Activated effector memory CD4-positive, alpha-beta T cell treated with anti-CD3 and anti-CD28 coated beads, Interleukin-2, amount 50 U/mL, for 16 hours (primary cell): ENCODE measurements around the gene ZNF665.
"Not testable (repeated sequence)": the region's sequence is repeated elsewhere in the genome, so short reads cannot be mapped to it uniquely, and the experiment has no call there.

Experiments
- DNase-seq: peaks from one replicate; pipeline ENCODE4 v3.0.0-alpha.2; 2020

ZNF665 gene

DNA sequence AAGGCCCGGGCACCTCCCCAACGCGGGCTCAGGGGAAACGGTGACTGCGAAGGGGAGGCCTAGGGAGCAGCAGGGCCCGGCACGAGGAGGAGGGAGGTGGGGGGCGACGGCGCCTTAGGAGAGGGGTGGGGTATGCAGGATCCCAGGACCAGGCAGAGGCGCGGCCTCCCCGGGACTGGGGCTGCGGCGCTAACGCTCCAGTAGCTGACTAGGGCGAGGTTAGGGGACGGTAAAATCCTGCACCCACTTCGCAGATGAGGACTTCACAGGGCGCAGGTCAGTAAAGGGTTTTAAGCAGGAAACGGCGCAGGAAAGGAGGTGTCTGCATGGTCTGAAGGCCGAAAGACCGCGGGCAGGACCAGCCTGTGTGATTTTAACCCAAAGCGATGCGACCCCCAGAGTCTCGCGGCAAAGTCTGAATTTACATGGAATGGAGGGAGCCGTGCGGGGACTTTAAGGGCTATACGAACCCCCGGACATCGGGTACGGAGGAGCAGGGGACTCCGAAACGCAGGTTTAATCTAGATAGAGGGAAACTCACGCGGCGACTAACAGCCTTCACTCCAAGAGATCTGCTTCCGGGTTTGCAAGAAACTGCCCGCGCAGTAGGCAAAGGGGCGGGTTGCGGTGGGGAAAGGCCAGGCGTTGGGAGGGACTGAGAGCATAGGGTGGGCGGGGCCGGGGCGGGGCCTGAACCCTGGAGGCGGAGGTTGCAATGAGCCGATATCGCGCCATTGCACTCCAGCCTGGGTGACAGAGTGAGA, at the start of gene ZNF665:
Gene ZNF665, minus strand, starts transcription at position 588 of the 764 bp plus-strand sequence. CDS start 10,460 bp downstream, outside the sequence.
- DNase-seq, result peak; percentile 93

DNA sequence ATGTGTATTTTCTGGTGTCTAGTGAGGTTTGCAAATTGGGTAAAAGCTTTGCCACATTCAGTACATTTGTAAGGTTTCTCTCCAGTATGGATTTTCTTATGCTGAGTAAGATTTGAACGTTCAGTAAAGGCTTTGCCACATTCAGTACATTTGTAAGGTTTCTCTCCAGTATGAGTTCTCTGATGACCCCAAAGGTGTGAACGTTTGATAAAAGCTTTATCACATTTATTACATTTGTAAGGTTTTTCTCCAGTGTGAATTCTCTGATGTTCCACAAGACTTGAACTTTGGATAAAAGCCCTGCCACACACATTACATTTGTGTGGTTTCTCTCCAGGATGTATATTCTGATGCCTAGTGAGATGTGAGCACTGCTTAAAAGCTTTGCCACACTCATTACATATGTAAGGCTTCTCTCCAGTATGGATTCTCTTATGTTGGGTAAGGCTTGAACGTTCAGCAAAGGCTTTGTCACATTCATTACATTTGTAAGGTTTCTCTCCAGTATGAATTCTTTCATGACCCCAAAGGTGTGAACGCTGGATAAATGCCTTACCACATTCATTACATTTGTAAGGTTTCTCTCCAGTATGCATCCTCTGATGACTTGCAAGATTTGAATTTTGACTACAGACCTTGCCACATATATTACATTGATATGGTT, 44.1 kb upstream of the ZNF665 start:
- no peak for DNase-seq

DNA sequence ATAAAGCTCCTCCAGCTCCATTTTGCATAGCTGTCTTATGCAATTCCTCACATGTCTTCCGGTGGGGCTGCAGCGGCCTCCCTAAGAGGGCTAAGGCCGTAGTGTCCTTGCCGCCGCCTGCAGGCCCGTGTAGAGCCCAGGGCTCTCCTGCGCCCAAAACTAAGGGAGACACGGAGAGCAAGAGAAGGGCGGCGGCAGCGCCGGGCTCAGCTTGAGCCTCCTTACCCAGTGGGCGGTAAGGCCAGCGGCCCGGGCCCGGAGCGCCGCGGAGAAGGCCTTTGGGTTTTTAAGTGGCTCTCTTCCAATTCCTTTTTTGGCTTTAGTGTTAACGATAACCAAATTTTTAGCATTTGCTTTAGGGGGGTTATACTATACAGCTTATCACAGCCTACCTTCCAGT, 31.4 kb upstream of the ZNF665 start:
- DNase-seq, result no peak

DNA sequence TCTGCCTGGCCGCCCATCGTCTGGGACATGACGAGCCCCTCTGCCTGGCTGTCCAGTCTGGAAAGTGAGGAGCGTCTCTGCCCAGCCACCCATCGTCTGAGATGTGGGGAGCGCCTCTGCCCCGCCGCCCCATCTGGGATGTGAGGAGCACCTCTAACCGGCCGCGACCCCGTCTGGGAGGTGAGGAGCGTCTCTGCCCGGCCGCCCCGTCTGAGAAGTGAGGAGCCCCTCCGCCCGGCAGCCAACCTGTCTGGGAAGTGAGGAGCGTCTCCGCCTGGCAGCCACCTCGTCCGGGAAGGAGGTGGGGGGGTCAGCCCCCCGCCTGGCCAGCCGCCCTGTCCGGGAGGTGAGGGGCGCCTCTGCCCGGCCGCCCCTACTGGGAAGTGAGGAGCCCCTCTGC, 29.6 kb upstream of the ZNF665 start:
- not testable (repeated sequence) for DNase-seq

DNA sequence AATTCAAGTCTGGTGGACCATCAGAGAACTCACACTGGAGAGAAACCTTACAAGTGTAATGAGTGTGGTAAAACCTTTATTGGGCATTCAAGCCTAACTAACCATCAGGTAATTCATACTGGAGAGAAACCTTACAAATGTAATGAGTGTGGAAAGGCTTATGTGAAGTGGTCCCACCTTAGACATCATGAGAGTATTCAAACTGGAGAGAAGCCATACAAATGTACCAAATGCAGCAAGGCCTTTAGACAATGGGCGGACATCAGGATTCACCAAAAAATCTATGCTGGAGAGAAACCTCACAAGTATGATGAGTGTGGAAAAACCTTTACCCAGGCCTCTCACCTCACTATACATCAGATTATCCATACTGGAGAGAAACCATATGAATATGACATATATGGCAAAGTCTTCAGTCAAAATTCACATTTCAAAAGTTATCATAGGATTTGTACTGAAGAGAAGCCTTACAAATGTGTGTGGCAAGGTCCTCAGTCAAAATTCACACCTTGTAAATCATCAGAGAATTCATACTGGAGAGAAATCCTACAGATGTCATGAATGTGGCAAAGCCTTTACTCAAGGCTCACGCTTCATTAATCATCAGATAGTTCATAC, 19.7 kb upstream of the ZNF665 start:
- DNase-seq, result no peak

DNA sequence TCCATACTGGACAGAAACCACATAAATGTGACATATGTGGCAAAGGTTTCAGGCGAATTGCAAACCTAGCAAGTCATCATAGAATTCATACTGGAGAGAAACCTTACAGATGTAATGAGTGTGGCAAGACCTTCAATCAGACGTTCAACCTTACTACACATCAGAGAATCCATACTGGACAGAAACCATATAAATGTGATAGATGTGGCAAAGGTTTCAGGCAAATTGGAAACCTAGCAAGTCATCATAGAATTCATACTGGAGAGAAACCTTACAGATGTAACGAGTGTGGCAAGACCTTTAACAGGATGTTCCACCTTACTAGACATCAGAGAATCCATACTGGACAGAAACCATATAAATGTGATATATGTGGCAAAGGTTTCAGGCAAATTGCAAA, 18.4 kb upstream of the ZNF665 start:
- DNase-seq, result not testable (repeated sequence)

DNA sequence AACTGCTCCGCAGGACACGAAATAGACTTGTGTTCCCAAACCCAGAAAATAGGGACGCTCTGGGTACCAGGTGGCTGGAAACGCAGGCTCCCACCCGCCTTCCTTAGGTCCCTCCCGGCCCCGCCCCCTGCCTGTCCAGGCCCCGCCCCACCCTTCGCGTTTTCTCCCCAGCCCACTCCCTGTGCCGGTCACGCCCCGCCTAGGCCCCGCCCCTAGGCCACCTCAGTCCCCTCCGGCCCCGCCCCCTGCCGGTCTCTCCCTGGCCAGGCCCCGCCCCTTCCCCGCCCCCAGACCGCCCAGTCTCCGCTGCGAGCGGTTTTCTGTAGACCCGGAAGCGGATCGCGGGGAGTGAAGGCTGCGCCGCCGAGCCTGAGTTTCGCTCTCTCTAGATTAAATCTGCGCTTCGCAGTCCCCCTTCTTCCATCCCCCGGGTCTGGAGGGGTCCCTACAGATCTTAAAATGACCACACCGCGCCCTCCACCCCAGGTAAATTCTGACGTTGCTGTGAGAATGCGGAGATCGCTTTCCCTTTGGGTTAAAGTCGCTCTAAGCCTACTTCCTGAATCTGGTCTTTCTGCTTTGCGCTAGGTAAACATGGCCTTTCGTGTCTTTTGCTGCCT, 3.7 kb upstream of the ZNF665 start:
- DNase-seq, result peak; percentile 99

DNA sequence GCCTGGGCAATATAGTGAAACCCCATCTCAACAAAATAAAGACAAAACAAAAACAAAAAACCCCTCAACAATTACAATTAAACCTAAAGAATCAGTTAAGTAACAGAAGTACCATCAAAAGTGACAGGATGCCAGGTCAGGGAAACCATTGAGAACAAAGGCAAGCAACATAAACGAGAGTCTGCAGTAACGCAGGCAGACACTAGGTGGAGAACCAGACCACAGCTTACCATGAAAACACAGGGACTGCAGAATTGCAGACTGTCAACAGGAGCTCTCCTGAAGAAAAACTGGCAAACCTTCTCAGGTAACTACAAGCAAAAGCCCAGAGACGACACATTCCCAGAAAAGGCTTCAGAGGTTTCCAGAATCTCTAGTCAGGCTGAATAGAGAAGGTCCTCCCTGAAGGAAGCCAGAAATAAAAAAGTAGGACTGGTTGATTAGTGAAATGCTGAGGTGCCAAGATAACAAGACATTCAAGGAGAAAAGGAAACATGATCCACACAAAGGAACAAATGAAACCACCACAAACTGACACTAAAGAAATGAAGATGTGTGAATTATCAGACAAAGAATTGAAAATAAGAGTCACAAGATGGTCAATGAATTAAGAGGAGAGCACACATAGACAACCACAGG, 2.2 kb upstream of the ZNF665 start:
- DNase-seq, result peak; percentile 88

DNA sequence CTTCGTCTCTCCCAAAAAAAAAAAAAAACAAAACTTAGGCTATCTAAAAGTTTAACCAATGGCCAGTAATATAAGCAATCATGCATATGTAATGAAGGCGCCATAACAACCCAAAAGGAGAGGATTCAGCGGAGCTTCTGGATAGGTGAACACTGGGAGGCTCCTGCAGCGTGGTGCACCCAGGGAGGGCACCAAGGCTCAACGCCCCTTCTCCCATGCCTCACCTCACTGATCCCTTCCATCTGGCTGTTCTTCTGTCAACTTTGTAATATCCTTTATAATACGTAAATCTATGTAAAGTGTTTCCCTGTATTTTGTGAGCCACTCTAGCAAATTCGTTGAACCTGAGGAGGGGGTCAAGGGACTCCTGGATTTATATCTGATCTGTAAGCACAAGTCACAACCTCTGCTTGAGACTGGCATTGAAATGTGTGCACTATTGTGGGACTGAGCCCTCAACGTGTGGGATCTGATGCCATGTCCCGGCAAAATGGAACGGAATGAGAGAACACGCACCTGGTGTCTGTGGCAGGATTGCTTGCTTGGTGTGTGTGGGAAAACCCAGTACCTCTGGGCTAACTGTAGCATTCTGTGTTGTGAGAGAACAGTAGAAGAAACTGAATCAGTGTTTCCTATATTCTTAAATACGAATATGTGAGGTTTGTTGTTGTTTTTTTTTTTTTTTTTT, 521 bp upstream of the ZNF665 start:
- no peak for DNase-seq

DNA sequence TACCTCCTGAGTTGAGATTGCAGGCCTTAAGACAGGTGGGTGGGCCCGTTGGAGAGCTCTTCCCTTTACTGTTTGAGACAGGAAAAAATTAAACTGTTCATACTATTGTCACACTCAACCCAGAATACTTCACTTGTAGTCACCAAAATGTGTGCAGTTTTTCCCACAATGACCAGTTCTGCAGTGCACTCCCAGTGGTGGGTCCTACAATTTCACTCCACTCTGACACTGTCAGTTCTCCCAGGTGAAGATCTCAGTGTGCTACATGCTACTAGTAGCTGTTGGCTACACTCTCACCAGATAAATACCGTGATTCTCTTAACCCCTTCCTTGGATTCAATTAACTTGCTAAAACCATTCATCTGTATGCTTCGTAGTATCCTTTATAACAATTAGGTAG, 2.9 kb downstream of the ZNF665 start:
- no peak for DNase-seq

DNA sequence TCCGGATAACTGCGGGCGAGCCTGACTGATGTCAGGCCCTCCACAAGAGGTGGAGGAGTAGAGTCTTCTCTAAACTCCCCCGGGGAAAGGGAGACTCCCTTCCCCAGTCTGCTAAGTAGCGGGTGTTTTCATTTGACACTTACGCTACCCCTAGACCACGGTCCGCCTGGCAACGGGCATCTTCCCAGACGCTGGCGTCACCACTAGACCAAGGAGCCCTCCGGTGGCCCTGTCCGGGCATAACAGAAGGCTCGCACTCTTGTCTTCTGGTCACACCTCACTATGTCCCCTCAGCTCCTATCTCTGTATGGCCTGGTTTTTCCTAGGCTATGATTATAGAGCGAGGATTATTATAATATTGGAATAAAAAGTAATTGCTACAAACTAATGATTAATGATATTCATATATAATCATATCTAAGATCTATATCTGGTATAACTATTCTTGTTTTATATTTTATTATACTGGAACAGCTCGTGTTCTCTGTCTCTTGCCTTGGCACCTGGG, 3.4 kb downstream of the ZNF665 start:
- not testable (repeated sequence) for DNase-seq

DNA sequence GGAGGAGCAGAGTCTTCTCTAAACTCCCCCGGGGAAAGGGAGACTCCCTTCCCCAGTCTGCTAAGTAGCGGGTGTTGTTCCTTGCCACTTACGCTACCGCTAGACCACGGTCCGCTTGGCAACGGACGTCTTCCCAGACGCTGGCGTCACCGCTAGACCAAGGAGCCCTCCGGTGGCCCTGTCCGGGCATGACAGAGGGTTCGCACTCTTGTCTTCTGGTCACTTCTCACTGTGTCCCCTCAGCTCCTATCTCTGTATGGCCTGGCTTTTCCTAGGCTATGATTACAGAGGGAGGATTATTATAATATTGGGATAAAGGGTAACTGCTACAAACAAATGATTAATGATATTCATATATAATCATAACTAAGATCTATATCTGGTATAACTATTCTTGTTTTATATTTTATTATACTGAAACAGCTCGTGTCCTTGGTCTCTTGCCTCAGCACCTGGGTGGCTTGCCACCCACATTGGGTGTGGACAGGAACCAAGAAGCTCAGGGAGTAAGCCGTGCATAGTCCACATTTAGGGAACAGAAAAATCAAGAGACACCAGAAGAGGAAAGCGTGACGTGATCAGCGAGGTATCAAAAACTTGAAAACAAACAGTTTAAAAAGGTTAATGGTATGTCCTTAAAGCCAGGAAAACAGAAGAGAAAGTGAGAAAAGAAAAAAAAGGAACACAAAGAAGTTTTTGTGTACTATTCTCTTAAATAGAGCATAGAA, 7.8 kb downstream of the ZNF665 start:
- not testable (repeated sequence) for DNase-seq

DNA sequence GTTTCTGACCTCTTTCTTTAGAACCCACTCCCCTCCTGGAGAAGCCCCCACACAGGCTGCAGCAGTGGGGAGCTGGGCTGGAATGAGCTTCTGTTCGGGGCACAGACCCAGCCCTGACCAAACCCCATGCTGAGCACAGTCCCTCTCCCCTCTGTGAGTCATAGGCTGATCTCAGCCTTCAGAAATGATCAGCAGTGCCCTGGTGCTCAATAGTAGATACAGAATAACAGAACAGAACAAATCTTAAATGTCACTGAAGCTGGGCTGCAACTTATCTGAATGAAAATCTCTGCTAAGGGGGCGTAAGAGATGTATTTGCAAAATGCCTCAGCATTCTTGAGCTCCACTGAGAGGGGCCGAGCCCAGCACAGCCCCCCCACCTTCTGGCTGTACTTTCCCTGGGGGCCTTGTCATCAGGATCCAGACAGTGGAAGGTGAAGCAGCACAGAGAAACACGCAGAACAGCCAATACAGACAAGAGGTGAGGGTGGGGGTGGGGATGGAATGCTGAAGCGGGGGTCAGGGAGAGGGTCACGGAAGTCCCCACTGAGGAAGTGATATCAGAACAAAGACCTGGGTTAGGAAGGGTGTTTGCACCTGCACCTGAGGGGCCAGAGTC, 9.9 kb downstream of the ZNF665 start:
- no peak for DNase-seq

DNA sequence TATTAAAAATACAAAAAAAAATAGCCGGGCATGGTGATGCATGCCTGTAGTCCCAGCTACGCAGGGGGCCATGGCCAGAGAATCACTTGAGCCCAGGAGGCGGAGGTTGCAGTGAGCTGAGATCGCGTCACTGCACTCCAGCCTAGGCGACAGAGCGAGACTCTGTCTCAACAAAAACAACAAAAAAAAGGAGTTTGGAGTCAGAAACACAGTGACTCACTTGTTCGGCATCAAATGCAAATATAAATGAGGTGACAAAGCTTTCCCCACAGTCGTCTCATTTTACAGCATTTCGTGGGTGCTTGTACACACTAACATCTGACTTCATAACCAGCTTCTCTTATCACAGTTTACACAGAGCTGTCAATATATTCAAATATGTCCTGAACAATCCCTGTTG, 11.0 kb downstream of the ZNF665 start:
- no peak for DNase-seq

DNA sequence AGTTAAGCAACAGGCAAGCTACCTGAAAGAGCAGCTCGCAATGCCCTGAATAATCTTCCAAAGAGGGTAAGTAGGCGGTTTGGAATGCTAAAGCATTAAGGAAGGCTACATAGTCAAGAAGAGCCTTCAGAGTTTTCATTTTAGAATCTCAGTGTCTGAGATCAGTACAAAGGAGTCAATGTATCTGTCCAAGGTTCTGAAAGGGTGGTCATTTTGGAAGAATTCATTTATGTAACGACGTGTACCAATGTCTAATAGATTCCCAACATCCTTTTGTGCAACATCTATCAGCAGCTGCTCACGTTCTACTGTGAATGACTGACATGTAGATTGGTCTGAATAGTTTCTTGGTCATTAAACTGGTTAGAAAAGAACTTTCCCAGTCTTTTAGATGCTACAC, 15.2 kb downstream of the ZNF665 start:
- no peak for DNase-seq

DNA sequence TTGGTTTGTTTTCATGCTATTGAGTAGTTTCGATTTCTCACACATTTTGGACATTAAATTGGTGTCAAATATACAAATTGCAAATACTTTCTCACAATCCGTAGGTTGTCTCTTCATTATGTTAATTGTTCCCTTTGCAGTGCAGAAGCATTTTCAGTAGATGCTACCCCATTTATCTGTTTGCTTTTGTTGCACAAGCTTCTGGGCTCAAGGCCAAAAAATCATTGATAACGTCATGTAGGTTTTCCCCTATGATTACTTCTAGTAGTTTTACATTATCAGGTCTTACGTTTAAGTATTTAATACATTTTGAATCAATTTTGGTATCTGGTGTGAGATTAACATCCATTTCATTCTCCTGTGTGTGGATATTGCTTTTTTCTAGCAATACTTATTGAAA, 20.3 kb downstream of the ZNF665 start:
- DNase-seq, result no peak

DNA sequence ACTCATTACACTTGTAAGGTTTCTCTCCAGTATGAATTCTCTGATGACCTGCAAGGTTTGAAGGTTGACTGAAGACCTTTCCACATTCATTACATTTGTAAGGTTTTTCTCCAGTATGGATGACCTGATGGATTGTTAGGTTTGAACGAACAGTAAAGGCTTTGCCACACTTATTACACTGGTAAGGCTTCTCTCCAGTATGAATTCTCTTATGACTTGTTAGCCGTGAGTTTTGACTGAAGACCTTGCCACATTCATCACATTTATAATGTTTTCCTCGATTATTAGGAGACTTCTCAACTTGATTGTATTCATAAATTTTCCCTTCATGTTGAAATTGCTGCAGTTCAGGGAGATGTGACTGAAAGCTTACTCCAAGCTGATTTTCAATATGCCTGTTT, 27.5 kb downstream of the ZNF665 start:
- DNase-seq, result no peak

DNA sequence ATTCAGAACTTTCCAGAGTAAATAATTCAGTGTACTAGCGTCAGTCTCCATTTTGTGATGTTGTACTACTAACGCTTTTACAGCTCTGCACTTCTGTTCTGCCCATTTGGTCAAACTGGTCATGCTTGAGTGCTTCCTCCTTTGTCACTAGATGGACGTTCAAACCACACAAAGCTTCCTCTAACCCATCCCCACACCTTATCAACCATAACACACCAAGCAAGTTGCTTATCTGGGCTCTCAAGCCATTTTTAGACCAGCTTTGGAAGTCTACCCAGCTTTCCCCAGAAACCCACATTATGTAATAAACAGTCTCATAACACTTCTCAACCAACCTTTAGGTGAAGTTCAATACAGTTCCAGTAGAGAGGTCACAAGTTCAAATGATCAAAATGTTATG, 32.0 kb downstream of the ZNF665 start:
- DNase-seq, result no peak

DNA sequence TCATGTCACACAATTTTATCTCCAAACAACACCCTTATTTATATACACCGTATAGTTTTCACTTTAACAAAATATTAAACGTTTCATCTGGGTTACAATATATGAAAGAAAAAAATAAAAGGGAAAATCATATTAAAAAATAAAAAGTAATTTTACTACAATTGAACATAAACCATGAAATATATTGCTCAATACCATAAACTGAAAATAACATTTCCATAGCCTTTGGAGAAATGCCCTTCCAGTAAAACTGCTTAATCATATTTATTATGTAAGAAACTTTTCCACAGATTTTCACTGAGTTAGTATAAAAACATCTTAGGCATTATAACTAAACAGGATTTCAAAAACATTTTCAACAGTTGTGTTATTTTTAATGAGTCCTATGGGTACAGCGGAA, 32.8 kb downstream of the ZNF665 start:
- no peak for DNase-seq

DNA sequence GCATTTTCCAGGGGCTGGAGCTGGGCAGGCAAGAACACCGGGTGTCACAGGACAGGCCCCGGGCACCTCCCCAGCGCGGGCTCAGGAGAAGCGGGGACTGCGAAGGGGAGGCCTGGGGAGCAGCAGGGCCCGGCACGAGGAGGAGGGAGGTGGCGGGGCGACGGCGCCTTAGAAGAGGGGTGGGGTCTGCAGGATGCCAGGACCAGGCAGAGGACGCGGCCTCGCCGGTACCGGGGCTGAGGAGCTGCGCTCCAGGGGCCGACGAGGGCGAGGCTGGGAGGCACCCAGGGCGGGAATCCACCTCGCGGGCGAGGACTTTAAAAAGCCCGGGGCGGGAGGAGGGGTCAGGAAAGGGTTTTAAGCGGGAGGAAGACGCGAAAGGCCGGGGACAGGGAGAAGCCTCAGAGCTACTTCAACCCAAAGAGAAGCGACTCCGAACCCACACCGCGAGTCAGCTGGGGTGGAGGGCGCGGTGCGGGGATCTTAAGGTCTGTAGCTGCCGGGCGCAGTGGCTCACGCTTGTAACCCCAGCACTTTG, 35.0 kb downstream of the ZNF665 start:
- DNase-seq, result peak; percentile 76

DNA sequence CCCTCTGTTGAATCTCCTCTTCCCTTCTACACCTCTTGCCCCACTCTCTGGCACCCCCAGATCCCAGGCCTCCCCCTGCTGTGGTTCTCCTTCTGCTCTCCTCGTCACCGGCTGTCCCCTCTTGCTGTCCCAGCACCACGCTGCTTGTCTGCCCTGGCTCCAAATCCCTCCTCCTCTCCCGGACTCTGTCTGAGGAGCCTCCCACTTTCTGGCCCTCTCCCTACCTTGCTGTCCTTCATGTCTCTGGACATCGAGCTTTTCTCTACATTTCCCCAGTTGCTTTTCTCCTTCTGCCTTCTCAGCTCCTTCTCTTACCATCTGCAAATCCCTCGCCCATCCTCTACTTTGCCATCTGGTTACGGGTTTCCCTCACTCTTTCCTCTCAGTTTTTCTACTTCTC, 35.5 kb downstream of the ZNF665 start:
- no peak for DNase-seq
